Activated naive CD4-positive, alpha-beta T cell treated with anti-CD3 and anti-CD28 coated beads, Interleukin-2, amount 50 U/mL, for 72 hours (primary cell): Measurements from ENCODE around the gene SLC6A11. TPM values are rescaled to one million over a fixed set of nuclear protein-coding genes. Genes with fewer than 3 reads are reported as not detected.

Experiments
- ATAC-seq, 2 donors: fragments of 150-1000 bp; cut with Tn5 transposase; 2 replicates each; pipeline ENCODE4 v1.10.0; 2021; ENCODE audit warnings: mild to moderate bottlenecking in 2 of 2, moderate library complexity in 2 of 2
- DNase-seq, 2 donors: peaks; one replicate each; pipeline ENCODE4 v3.0.0; 2021 to 2022; ENCODE audit warnings: low spot score in 2 of 2
- H3K27ac Mint-ChIP-seq, 2 donors: one replicate each; pipeline ENCODE4 v1.8.0; 2022; ENCODE audit warnings: mild to moderate bottlenecking in 2 of 2, mixed read lengths in 2 of 2
- H3K36me3 Mint-ChIP-seq, 2 donors: one replicate each; pipeline ENCODE4 v1.8.0; 2022; ENCODE audit warnings: mixed read lengths in 2 of 2
- H3K9me3 Mint-ChIP-seq, 2 donors: one replicate each; pipeline ENCODE4 v1.8.0; 2022; ENCODE audit warnings: mixed read lengths in 2 of 2
- total RNA-seq, 2 donors: library from RNA; stranded (reverse); gene quantifications; one replicate each; pipeline ENCODE4 v1.2.3, GENCODE V29; 2022

Gene SLC6A11
- total RNA-seq, 2 donors from 2014 or later, result not detected

DNA sequence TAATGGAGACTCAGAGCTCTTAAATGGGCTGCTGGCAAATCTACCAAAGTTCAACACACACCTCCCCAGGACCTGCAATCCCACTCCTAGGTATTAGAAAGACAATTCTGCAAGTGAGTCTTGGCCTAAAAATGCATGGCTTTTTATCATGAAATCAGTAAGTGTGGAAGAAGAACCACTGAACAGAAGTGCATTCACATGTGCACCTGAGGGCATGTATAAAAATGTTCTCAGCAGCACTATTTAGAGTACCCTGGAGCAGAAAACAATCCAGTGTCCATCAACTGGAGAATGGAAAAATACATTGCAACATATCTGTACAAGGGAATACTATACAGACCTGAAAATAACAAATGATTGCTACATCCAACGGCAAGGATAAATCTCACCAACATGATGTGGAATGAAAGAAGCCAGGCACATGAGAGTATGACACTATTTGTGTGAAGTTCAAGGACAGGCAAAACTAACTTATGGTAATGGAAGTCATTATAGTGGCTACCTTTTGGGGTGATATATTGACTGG, 168.4 kb downstream of the SLC6A11 start:
- H3K9me3 Mint-ChIP-seq, result no peaks in the 10 kb centered on the region
- no peaks in the 10 kb centered on the region for H3K36me3 Mint-ChIP-seq
- DNase-seq, result no peak
- ATAC-seq, result no peak
- H3K27ac Mint-ChIP-seq, result no peak overlapping the region

DNA sequence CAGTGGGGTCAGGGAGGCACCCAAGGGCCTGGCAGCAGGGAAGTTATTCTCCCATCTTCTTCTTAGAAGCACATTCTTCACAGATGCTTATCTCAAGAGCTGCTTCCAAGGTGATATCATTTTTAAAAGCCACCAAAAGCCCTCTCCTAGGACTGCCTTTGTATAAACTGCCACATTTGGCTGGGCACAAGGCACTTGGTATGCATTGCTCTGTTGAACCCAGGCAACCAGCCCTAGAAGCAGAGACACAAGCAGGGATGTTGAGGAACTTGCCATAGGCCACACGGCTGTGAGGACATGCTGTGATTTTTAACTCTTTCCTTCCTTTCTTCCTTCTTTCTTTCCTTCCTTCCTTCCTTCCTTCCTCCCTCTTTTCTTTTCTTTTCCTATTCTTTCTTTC, 169.2 kb downstream of the SLC6A11 start:
- no peak for ATAC-seq
- no peak for DNase-seq
- no peaks in the 10 kb centered on the region for H3K9me3 Mint-ChIP-seq
- no peak overlapping the region for H3K27ac Mint-ChIP-seq
- no peaks in the 10 kb centered on the region for H3K36me3 Mint-ChIP-seq

DNA sequence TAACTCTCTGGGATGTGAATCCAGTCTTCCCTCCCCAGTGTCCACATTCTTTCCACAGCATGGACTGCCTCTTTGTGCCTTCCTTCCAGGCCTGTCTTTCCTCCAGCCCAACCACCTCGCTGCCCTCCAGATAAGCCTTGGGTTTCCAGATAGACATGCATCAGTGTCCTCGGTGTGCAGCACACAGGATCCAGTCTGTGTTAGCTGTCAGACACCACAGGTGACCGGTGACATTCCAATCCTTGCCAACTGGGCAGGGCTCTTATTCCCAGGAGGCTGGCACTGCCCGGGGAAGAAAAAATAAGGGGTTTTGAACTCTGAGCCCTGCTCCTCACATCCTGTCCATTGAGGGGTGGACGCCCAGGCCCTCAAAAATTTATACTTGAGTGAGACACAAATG, 170.6 kb downstream of the SLC6A11 start:
- Mint-ChIP-seq H3K36me3 (peaks cover 0 to 5% of the 10 kb centered on the region in 2 donors), H3K27ac (no peak overlapping the region), H3K9me3 (no peaks in the 10 kb centered on the region)
- DNase-seq (no peak), ATAC-seq (no peak)

DNA sequence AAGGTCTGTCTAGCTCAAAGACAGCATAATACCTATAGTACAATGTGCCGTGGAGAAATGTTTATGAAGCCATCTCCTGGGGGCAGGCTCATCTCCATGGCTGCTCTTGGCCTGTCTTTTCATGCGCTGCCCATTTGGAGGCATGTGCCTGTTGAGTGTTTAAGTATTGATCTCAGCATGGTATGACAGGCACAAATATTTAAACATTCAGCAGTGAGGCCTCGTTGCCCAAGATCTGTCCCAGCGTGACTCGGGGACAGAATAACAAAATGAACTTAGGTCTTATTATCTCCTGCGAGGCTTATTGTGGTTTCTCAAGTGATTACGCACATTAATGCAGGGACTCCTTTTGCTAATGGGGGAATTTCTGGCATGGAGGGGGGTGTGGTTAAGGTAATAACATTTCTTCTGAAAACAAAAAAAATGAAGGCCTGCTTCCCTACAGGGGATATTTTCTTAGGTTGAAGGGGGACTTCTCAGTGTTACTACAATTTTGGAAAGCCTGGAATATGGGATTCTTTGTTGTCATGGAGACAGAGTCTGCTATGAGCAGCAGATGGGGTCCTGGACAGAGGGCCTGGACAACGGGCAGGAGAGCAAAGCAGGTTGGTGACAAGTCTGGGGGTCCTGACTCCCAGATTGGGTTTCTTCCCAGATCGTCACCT, 172.1 kb downstream of the SLC6A11 start:
- no peak overlapping the region for H3K27ac Mint-ChIP-seq
- H3K9me3 Mint-ChIP-seq, result no peaks in the 10 kb centered on the region
- ATAC-seq (no peak), DNase-seq (no peak)
- H3K36me3 Mint-ChIP-seq, result peaks cover 0 to 9% of the 10 kb centered on the region in 2 donors

DNA sequence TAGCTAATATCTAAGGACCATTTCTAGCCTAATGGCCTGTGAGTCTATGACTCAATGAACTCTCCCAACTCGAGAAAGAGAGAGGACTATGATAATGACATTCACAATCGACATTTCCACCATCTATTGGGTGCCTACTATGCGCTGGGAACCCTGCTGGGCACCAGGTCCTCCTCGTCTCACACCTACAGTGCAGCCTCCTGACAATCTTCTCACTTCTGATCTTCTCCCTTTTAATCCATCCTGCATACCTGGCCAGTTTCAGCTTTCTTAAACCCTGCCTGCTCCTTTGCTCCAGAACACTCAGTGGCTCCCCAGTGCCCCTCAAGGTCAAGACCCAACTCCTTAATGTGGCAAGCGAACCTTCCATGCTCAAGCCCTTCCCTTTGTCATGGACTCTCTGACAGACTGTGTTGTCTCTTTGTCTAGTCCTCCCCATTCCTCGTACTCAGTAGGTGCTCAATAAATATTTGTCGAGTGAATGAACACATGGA, 173.0 kb downstream of the SLC6A11 start:
- no peak for ATAC-seq

More for the DNA sequence above, 173.0 kb downstream of the SLC6A11 start:
- DNase-seq, result no peak
- Mint-ChIP-seq H3K9me3 (no peaks in the 10 kb centered on the region), H3K36me3 (peaks cover 0 to 9% of the 10 kb centered on the region in 2 donors), H3K27ac (no peak overlapping the region)

Other genes starting within 250 kb of the SLC6A11 start
- not detected for gene SLC6A1, start 176.5 kb downstream of the SLC6A11 start, total RNA-seq